Stimulated activated naive CD8-positive, alpha-beta T cell treated with anti-CD3 and anti-CD28 coated beads, Interleukin-15, amount 100 ng/mL, for 72 hours (primary cell): Measurements from ENCODE around the gene CPLX1.

ENCODE experiments used
- ATAC-seq: fragments of 150-1000 bp; cut with Tn5 transposase; 2 replicates; pipeline ENCODE4 v1.10.0; 2021; ENCODE audit warnings: mild to moderate bottlenecking, moderate library complexity
- DNase-seq, 2 donors: peaks; one replicate each; pipeline ENCODE4 v3.0.0; 2021 to 2022
- H3K27ac Mint-ChIP-seq, 2 donors: one replicate each; pipeline ENCODE4 v1.8.0; 2022; ENCODE audit warnings: mild to moderate bottlenecking in 2 of 2, mixed read lengths in 2 of 2, moderate library complexity in 2 of 2
- H3K27me3 Mint-ChIP-seq: one replicate; pipeline ENCODE4 v1.8.0; 2022; ENCODE audit warnings: mixed read lengths
- H3K4me1 Mint-ChIP-seq: one replicate; pipeline ENCODE4 v1.8.0; 2022; ENCODE audit warnings: mild to moderate bottlenecking, mixed read lengths
- H3K4me3 Mint-ChIP-seq, 2 donors: one replicate each; pipeline ENCODE4 v1.8.0; 2022; ENCODE audit warnings: mild to moderate bottlenecking in 2 of 2, mixed read lengths in 2 of 2, moderate library complexity in 1 of 2
- H3K9me3 Mint-ChIP-seq, 2 donors: one replicate each; pipeline ENCODE4 v1.8.0; 2022; ENCODE audit warnings: mixed read lengths in 2 of 2

The CPLX1 gene

DNA sequence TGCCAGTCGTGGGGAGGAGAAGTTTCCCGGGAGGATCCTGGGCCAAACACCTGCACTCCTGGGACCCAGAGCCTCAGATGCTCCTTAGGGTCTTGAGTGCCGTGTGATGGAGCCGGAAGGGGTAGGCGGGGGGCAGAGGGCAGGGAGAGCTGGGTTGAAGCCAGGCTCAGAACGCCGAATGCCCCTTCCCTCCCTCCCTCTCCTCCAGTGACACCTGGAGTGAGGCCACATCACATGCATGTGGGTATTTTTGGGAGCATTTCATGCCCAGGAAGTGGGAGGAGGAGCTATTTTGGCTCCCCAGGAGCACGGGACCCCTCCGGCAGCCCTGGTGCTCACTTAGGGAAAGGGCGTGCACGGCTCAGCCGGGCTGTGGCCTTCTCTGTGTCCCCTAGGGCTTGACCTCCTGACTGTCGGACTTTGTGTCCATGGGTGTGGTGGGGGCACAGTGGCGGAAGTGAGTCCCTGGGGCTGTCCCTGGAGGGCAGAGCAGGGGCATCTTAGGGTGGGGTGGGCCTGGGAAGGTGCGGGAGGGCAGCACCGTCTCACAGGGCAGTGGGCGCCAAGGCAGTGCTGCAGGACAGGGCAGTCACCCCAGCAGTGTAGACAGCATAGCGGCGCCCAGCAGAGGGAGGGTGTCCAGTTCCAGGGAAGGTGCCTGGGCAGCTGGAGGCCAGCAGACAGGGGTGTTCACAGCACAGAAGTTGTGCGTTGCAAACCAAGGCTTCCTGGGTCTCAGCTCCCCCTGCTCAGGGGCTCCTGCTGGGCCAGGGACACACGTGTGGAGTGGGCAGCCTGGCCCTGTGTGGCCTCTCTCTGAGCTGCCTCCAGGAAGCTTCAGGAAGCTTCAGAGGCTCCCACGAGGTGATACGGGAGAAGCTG is 4.9 kb upstream of the CPLX1 start:
- Mint-ChIP-seq H3K4me1 (peaks cover 11% of the 10 kb centered on the region), H3K27ac (no peak overlapping the region), H3K4me3 (no peak overlapping the region), H3K9me3 (peaks cover 0 to 7% of the 10 kb centered on the region in 2 donors), H3K27me3 (peaks cover 51% of the 10 kb centered on the region)
- no peak for DNase-seq
- no peak for ATAC-seq

DNA sequence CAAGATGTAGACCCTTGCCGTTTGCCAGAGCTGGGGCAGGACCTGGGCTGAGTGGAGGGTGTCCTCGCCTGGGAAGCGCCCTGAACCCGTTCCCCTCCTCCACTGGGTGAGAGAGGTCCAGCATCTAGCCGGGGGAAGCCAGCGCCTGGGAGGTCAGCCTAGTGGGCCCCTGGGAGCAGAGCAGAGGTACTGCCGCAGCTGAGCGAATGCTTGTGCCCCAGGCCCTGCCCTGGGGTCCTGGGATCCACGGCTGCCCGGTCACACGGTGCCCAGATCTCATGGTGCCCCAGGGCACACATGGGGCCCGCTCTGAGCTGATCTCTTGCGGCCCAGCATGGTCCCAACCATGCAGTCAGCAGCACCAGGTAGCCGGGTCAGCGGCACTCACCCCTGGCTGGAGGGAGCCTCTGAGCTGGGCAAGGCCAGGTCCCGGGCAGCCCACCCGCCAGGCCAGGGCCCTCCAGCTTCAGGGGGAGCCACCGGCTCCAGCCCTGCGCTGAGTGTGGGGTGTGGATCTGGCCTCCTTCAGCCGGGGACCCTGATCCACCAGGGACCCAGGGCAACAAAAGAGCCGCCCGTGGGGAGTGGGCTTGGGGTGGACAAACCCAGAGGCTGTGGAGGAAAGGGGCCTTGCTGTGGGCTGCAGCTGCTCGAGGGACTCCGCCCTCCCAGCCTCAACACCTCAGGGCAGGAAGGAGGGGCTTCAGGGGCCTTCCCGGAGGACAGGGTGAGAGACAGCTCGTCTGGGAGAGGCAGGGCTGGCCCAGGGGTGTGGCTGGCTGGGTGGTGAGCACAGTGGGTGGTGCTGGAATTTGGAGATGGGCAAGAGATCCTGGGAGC is 4.1 kb upstream of the CPLX1 start:
- no peak overlapping the region for H3K27ac Mint-ChIP-seq
- peaks cover 0 to 7% of the 10 kb centered on the region in 2 donors for H3K9me3 Mint-ChIP-seq
- peaks cover 13% of the 10 kb centered on the region for H3K4me1 Mint-ChIP-seq
- peaks cover 56% of the 10 kb centered on the region for H3K27me3 Mint-ChIP-seq
- DNase-seq, result peak in 1 of 2 donors; percentile 7
- ATAC-seq, result no peak
- no peak overlapping the region for H3K4me3 Mint-ChIP-seq

DNA sequence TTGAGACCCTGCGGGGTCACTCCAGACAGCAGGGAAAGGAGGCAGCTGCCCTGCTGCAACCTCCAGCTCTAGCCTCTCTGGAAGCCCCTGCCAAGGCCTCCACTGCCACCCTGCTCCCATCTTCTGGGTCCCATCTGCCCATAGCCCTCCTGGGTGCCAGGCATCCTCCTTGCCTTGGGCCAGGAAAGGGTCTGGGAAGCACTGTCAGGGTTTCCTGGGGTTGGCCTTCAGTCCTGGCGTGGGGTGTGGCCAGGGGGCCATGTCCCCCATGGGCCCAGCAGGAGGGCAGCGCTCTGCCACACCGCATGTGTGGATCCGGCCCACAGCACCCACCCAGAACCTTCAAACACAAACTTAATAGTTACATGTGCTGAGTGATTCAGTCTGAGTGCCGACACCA is 3.4 kb upstream of the CPLX1 start:
- H3K4me1 Mint-ChIP-seq, result peaks cover 19% of the 10 kb centered on the region
- peaks cover 0 to 7% of the 10 kb centered on the region in 2 donors for H3K9me3 Mint-ChIP-seq
- no peak overlapping the region for H3K27ac Mint-ChIP-seq
- ATAC-seq (no peak), DNase-seq (no peak)
- no peak overlapping the region for H3K4me3 Mint-ChIP-seq
- H3K27me3 Mint-ChIP-seq, result peaks cover 63% of the 10 kb centered on the region

DNA sequence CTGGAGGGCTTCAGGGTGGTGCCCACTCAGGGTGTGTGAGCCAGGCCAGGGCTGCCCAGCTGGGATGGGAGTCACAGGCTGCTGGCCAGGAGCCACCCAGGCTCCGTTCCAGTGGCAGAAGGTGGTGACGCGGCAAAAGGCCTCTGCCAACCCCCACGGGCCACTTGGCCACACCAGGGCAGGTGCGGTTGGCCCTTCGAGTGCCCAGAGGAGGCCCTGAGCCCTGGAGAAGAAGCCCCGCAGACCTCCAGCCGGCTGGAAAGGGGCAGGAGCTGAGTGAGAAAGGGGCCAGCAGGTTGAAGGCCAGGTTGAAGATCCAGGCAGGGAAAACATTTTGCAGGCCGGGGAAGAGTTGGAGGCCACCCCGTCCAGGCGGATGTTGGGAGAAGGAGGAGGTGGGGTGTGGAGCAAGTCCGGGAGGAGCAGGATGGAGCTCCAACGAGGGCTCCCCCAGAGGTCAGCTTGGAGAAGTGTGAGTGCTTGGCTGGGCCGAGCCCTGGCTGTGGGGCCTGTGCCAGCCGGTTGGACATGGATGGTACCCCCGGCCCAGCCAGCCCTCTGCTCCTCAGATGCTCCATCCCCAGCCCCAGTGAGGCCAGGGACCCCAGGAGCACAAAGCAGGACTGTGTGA is 2.8 kb upstream of the CPLX1 start:
- Mint-ChIP-seq H3K27ac (peak overlapping the region in 1 of 2 donors; percentile 69), H3K4me1 (peaks cover 19% of the 10 kb centered on the region), H3K27me3 (peaks cover 68% of the 10 kb centered on the region), H3K9me3 (peaks cover 0 to 7% of the 10 kb centered on the region in 2 donors), H3K4me3 (no peak overlapping the region)
- ATAC-seq, result no peak
- no peak for DNase-seq

DNA sequence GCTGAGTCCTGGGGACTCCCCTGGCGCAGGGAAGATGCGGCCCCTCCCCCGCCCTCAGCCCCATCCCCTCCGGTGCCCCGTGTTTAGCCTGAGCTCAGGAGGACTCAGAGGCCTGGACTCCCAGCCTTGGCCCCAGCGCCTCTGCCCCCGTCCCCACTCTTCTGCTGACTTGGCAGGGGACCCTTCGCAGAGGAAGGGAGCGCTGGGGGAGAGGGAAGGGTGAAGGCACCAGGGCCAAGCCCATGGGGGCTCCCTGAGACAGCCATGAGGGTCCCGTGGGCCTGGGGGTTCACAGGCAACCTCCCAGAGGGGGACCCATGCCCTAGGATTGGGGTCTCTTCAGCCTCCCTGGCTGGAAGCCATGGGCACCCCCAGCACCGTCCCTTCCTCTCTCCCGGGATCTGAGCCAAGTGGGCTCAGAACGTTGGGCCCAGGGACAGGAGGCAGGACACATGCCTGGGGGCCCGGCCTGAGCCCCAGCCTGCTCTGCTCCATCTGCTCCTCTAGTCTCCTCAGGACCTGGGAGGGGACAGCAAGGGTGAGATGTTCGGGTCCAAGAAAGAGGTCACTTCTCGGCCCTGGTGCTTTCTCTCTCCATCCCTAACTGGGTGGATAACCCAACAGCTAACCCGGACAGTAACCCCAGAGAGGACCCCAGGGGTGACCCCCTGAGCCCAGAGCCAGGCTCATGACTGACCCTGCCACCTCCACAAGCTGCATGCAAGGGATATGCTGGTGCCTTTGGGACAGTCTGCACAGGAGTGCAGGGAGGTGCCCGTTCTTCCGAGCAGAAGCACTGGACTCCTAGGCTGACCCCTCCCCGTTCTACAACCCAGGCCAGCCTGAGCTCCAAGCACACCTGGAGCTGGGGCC is 1.5 kb upstream of the CPLX1 start:
- peaks cover 70% of the 10 kb centered on the region for H3K27me3 Mint-ChIP-seq
- H3K4me3 Mint-ChIP-seq, result peak overlapping the region; percentile 44 to 62
- H3K27ac Mint-ChIP-seq, result no peak overlapping the region
- peaks cover 0 to 7% of the 10 kb centered on the region in 2 donors for H3K9me3 Mint-ChIP-seq
- DNase-seq (no peak), ATAC-seq (peak; percentile 28)
- H3K4me1 Mint-ChIP-seq, result peaks cover 8% of the 10 kb centered on the region

DNA sequence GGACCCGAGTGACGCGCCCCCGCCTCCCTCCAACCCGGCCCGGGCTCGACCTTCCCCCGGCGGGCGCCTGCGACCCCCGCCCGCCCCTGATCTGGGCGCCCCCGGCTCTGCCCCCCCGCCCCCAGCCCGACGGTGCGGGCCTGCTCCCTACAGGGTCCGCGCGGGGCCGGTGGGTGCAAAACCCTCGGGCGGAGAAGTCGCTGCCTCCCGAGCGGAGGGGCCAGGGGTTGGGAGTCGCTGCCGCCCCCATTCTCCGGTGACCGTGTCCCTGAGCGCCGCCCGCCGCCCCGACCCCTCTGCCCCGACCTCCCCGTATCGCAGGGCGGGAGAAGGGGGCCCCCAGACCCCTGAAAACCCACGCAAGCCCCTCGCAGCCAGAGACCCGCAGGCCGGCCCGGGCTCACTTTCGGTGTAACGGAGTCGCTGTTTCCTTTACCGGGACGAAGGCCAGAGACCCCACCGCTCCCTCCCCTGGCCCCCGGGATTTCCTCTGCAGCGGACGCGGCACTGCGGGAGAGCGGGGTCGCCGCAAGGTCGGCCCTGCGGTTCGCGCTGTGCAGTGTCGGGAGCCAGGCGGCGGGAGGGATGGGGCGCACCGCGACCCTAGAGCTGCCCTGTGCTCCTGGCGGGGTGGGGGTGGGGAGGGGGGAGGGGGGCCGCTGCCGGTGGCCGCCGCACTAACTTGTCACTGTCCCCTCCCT is 729 bp upstream of the CPLX1 start:
- DNase-seq (no peak), ATAC-seq (peak; percentile 21)
- Mint-ChIP-seq H3K4me1 (peaks cover 8% of the 10 kb centered on the region), H3K4me3 (peak overlapping the region in 1 of 2 donors; percentile 31), H3K27ac (no peak overlapping the region), H3K27me3 (peaks cover 78% of the 10 kb centered on the region), H3K9me3 (peaks cover 0 to 5% of the 10 kb centered on the region in 2 donors)

DNA sequence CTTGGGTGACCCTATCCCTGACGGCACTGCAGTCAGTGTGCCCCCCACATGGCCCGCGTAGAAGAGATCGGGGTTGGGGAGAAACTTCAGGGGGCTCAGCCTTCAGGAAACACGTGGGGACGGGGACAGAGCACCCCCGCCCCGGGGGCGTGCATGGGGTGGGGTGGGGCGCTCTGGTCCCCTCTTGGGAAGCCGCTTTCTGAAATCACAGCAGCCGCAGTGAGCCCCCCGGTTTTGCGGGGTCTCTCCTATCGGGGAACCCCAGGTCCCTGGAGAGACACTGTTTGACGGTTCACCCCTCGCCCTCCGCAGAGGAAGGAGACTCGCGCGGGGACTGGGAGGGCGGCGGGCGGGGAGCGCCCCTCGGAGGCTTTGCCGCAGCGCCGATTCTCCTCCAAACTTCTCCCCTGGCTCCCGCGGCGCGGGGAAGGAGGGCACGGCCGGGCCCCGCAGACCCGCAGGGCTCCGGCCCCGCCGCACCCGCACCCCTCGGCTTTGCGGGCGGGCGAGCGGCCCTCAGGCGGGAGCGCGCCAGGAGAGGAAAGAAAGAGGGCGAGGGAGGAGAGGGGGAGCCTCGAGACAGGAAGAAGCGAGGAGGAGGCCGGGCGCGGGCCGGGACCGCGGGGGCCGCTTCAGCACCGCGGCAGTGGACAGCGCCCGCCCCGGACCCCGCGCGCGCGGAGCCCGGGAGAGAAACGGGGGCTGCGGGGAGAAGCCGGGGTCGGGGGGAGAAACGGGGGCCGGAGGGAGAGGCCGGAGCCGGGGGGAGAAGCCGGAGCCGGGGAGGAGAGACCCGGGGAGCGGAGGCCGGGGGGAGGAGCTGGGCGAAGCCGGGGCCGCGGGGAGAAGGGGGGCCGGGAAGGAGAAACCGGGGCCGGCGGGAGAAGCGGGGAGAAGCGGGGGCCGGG is 612 bp downstream of the CPLX1 start:
- peaks cover 85% of the 10 kb centered on the region for H3K27me3 Mint-ChIP-seq
- H3K9me3 Mint-ChIP-seq, result no peaks in the 10 kb centered on the region
- no peak for ATAC-seq
- DNase-seq, result no peak
- H3K4me3 Mint-ChIP-seq, result peak overlapping the region; percentile 53 to 60
- peaks cover 8% of the 10 kb centered on the region for H3K4me1 Mint-ChIP-seq
- no peak overlapping the region for H3K27ac Mint-ChIP-seq

DNA sequence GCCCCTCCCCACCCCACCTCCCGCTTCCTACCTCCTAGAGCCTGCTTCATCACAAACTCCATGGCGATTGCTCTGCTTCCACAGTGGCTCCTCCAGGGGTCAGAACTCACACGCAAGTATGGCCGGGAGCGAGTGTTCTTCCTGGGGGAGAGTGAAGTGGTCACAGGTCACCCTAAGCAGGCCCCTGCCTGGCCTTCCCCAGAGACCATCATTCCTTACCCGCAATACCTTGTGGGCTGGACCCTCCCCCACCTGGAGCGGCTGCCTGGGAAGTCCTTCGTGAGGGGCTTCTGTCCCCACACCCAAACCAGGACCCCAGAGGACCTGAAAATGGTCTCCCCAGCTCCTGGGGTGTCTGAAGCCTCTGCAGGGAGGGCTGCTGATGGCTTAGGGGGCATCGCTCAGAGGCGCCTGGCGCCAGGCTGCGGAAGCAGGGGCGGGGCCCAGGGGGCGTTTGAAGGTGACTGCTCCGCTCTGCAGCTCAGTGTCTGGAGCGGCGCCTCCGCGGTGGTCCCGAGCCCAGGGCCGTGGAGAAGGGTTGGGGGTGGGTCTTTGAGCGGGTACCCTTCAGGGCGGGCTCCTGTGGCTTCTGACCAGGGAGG is 1.4 kb downstream of the CPLX1 start:
- no peak for ATAC-seq
- Mint-ChIP-seq H3K9me3 (no peaks in the 10 kb centered on the region), H3K4me3 (peak overlapping the region; percentile 53 to 60), H3K4me1 (peaks cover 8% of the 10 kb centered on the region), H3K27me3 (peaks cover 85% of the 10 kb centered on the region), H3K27ac (peak overlapping the region in 1 of 2 donors; percentile 34)
- no peak for DNase-seq

DNA sequence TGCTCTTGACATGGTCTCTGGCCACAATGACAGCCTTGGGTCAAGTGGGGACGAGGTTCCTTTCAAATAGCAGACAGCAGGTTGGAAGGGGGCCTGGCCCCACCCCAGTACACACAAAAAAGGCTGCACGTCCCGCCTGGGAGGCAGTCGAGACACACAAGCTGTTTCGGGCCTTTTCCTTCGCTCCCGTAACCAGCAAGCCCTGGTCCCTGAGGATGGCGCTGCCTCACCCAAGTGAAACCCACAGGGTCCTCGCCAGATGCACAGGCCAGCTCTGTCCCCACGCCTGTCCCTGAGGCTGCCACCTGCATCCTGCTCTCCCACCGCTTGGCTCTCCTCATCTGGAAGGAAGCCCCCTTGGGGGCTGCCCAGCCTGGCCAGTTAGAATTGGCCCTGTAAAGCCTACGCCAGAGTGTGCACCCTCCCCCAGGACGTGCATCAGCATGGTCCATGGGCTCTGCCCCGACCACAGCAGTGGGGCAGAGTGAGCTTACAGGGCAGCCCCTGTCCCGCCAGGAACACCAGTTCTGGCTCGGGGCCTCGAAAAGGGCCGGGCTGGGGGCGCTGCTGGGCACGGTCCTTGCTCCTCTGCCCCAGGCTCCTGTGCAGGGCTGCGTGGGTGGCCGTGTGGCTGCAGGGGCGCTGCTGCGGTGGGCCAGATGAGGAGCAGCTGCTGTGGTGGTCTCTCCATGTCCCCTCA is 2.0 kb downstream of the CPLX1 start:
- peak overlapping the region in 1 of 2 donors; percentile 7 for H3K27ac Mint-ChIP-seq
- no peak for ATAC-seq
- H3K4me3 Mint-ChIP-seq, result no peak overlapping the region
- H3K9me3 Mint-ChIP-seq, result no peaks in the 10 kb centered on the region
- DNase-seq, result no peak
- peaks cover 82% of the 10 kb centered on the region for H3K27me3 Mint-ChIP-seq
- H3K4me1 Mint-ChIP-seq, result peaks cover 8% of the 10 kb centered on the region

DNA sequence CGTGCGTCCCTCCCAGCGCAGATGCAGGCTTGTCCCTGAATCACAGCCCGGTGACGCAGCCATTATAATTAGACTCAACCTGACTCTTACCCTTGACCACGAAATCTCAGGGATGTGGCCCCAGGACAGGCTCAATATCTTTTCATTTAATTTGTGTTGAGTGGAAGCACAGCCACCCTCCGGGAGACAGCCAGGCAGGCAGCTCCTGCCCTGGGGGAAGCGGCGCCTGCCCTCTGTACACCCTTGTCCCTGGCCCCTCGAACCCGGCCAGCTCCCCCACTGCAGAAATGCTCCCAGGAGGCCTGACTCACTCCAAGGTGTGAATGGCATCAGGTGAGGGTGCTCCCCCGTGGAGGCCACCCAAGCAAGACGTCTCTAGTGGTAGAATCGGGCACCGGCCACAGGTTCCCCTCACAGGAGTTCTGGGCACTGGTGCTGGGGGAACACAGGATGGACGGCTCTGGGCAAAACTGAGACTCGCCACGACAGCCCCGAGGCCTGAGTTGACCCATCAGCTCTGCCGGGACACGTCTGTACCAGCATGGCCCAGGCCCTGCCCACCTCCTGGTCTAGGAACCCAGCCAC is 2.7 kb downstream of the CPLX1 start:
- peaks cover 82% of the 10 kb centered on the region for H3K27me3 Mint-ChIP-seq
- DNase-seq (no peak), ATAC-seq (no peak)
- H3K9me3 Mint-ChIP-seq, result no peaks in the 10 kb centered on the region
- H3K4me3 Mint-ChIP-seq, result no peak overlapping the region
- H3K27ac Mint-ChIP-seq, result peak overlapping the region in 1 of 2 donors; percentile 7
- peaks cover 8% of the 10 kb centered on the region for H3K4me1 Mint-ChIP-seq

DNA sequence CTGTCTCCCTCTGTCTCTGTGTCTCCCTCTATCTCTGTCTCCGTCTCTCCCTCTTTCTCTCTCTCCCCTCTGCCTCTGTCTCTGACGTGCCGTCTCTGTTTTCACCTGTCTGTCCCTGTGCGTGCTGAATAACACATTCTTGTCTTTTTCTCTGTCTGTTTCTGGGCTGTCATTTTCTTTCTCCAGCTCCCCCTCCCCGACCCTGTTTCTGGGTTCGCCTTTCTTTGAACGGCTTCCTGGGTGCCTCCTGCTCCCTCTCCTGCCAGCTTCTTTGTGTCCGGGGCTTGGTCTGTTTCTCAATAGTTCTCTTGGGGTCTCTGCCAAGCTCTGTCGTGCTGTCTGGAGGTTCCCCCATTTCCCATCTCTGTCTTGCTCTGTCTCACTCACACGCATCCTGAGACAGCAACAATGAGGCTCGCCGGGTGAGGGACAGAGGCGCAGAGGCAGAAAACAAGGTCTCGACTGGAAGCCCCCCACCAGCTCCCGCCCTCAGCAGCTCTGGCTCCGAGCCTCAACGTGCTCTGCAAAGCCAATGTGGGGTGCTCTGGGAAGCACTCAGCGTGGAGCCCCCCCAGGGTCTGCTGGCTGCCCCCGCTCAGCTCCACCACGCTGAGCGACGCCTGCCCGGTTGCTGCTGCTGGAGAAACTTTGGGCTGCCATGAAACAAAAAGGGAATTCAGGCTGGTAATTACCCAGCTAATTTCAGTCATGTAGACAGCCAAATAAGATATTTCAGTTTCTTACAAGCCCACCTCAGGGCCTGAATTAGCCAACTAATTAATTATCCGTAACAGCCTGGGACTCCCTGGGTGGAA is 3.4 kb downstream of the CPLX1 start:
- H3K4me3 Mint-ChIP-seq, result no peak overlapping the region
- H3K9me3 Mint-ChIP-seq, result no peaks in the 10 kb centered on the region
- ATAC-seq (no peak), DNase-seq (no peak)
- peaks cover 8% of the 10 kb centered on the region for H3K4me1 Mint-ChIP-seq
- peaks cover 82% of the 10 kb centered on the region for H3K27me3 Mint-ChIP-seq
- no peak overlapping the region for H3K27ac Mint-ChIP-seq

DNA sequence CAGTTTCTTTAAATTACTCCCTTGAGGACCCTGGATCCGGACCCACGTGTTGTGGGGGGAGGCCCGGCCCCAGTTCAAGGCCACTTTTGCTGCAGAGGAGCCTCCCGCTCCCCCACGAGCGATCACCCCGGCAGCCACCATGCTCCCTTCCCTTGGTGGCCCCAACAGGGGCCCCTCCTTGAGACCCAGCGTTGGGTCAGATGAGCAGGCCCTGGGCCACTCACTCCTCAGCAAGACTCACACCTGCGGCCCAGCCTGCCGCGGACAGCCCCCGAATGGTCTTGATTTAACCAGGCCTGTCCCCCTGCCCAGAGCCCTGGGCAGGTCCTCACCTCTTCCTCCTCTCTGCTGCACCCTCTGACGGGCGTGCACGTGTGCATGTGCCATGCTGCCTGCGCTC is 4.3 kb downstream of the CPLX1 start:
- no peak for ATAC-seq

More for the DNA sequence above, 4.3 kb downstream of the CPLX1 start:
- Mint-ChIP-seq H3K27ac (no peak overlapping the region), H3K4me3 (no peak overlapping the region), H3K27me3 (peaks cover 85% of the 10 kb centered on the region), H3K4me1 (peaks cover 8% of the 10 kb centered on the region), H3K9me3 (no peaks in the 10 kb centered on the region)
- no peak for DNase-seq
